GM19397 (cell line): Measurements from ENCODE around the gene NAA25.
"Not testable (repeated sequence)": the region's sequence is repeated elsewhere in the genome, so short reads cannot be mapped to it uniquely, and the experiment has no call there.

Source experiments
- ATAC-seq: cut with Tn5 transposase; IDR thresholded peaks from one replicate; pipeline ENCODE4 v1.9.1; 2021; ENCODE audit warnings: mild to moderate bottlenecking, moderate library complexity; ENCODE audit not compliant: unreplicated experiment

Gene NAA25

DNA sequence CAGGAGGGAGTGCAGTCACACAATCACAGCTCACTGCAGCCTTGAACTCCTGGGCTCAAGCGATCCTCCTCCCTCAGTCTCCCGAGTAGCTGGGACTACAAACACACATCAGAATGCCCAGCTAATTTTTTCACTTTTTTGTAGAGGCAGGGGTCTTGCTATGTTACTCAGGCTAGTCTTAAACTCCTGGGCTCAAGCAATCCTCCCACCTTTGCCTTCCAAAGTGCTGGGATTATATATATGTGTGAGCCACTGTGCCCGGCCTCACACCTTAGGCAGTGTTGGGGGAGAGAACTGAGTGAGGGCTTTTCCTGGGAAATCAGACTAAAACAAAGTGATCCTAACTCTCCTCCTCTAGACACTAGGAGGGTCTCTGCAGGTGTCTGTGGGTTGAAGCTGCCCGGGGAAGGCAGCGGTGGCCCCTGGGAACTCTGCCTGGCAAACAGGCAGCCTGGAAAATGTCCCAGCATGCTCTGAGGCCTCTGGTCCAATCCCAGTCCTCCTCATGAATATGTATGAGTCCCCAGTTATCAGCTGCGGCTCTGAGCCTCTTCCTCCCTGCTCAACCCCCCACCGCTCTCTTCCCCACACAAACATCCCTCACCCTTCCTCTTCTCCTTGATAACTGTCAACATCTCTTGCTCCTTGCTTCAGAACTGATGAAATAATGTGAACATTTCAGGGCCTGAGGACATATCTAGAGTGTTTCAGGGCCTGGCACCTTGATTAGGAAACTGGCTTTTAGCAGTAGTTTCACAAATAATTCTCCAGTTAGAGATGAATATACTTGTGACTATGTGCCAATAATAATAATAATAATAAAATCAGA lies 7.9 kb upstream of the NAA25 start:
- ATAC-seq: no peak

DNA sequence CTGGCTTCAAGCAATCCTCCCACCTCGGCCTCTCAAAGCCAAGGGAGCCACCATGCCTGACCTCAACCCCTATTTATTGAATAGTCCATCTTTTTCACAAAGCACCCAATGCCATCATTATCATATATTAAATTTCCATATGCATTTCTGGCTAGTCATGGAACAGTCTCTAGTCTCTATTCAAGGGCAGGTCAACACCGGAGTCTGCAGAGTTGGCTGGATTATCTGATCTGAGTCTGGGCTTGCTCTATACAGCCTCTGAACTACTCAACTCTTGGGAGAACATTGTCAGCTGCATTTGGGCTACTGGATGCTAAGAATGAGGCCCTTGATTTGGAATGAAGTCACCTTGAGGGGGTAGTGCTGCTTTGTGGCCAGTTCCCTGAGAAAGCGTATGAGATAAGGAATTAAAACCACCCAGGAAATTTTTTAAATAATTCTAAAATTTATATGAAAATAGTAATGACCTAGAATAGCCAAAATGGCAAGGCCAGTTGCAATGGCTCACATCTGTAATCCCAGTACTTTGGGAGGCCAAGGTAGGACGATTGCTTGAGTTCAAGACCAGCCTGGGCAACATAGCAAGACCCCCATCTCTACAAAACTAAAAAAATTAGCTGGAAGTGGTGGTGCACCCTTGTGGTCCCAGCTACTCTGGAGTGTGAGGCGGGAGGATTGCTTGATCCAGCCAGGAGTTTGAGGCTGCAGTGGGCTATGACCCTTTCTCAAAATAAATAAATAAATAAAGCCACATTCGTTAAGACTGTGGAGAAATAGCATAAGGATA lies 6.9 kb upstream of the NAA25 start:
- no peak for ATAC-seq

DNA sequence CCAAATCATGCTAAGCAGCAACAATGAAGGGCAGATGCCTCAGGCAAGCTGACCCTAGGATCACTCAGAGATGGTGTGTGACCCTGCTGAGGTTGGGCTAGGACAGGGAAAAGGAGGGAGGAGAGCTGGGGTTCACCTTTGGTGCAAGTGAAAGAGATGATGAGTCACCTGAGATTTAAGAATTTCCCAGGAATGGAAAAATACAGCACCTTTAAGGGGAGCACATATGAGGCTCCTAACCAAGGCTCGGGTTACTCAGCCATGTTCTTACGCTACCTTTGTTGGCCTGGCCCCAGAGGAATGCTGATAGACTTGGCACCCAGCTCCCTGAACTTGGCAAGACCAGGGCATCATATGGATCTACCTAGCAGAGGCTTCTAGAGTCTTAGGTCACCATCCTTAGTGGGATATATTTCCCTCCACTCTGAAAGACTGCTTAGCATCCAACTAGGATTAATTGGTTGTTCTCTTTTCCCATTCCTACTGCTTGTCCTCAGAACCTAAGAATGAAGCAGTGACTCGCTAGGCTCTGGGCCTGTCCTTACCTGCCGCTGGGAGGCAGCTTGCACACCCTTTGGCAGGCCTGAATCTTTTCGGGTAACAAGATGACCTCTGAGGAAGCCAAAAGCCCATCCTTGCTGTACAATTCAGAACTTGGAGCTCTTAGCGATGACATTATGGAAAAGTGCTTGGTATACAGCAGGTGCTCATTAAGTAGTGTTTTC lies 4.0 kb upstream of the NAA25 start:
- no peak for ATAC-seq

DNA sequence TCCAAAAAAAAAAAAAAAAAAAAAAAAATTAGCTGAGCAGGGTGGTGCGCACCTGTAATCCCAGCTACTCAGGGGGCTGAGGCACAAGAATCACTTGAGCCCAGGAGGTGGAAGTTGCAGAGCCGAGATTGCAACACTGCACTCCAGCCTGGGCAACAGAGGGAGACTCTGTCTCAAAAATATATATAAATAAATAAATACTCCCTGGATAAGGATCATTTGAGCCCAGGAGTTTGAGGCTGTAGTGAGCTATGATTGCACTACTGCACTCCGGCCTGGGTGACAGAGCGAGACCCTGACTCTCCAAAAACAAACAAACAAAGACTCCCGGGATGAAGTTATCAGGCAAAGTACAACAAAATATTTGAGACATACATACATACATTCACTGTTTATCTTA lies 3.3 kb upstream of the NAA25 start:
- ATAC-seq: no peak

DNA sequence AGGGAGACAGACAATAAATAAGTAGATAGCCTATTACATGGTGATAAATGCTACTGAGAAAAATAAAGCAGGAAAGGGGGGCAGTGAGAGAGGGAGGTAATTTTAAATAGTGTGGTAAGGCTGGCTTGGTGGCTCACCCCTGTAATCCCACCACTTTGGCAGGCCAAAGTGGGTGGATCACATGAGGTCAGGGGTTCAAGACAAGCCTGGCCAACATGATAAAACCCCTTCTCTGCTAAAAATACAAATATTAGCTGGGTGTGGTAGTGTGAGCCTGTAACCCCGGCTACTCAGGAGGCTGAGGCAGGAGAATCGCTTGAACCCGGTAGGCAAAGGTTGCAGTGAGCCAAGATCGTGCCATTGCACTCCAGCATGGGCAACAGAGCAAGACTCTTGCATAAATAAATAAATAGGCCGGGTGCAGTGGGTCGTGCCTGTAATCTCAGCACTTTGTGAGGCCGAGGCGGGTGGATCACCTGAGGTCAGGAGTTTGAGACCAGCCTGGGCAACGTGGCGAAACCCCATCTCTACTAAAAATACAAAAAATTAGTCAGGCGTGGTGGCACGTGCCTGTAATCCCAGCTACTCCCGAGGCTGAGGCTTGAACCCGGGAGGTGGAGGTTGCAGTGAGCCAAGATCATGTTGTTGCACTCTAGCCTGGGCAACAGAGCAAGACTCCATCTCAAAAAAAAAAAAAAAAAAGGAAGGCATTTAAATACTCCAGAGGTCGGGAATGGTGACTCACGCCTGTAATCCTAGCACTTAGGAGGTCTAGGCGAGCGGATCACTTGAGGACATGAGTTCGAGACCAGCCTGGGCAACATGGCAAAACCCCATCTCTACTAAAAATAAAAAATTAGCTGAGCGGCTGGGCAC lies 2.4 kb upstream of the NAA25 start:
- ATAC-seq: not testable (repeated sequence)

DNA sequence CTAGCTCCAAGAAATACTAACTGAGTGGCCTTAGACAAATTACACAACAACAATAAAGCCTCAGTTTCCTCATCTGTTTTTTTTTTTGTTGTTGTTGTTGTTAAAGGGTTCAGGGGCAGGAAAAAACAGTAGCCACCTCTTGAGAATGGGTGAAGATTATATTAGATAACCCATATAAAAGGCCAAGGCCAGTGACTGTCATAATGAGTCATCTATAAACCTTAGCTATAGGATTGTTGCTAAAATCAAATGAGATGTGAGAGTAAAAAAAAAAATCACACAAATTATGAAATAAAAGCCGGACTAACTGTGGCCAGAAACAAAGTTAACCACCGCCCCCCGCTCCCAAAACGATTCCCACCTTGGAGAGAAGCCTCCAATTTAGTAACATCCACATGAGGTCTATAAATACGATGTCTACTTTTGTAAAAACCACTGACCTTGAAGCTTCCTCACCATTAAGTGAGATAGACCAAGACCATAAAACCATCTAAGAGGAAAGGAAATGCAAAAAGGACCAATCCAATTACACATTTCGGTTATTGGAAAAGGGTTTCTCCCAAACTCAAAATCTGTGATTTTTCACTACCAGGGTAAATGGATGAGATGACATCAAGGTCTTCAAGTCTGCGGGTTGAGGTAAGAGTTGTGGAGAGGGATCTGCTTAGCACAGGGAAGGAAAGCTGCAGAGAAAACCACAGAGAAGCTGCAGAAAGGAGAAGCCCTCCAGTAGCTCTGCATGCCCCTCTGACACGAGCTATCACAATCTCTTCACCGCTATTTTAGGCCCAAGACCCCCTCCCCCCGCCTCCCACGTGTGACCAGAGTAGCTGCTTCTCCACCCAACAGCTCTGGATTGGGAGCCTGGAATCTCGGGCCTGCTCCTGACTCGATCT lies 1.0 kb downstream of the NAA25 start:
- no peak for ATAC-seq

DNA sequence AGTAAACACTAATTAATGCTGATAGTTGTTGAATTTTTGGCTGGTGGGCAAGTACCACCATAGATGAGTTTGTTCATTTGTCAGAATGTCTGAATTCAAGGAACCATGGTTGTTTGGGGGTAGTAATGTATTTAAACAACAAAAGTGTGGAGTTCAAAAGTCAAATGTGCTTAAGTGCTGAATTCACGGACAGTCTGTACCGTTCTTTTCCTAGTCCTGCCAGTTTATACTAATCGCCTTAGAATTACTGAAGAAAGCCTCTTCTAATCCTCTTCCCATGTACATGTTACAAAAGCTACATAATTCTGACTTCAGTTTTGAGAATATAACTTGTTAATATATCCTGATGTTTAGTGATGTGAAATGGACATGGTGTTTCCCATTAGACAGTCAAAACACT lies 2.7 kb downstream of the NAA25 start:
- ATAC-seq: no peak

DNA sequence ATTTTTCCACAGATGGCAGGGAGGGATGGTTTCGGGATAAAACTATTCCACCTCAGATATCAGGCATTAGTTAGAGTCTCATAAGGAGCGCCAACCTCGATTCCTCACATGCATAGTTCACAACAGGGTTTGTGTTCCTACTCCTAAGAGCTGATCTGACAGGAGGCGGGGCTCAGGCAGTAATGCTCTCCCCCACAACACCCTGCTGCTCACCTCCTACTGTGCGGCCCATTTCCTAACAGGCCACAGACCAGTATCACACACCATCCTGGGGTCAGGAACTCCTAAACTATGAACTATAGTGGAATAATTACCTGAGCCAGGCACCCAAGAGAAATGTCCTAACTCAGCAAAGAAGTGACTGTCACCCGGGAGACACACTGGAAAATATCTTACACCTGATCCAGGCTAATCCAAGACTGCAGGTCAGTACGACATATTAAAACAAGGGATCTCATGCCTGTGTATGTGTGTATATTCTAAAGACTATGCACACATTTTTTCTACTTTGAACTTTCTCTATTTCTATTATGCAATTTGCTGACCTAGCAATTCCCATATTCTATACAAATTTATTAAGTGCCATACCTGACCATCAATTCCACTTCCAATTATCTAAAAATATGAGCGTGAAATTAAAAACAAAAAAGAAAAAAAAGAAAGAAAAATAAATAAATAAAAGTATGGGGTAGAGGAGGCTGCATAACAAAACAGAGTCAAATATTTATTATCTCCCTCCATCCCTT lies 4.7 kb downstream of the NAA25 start:
- no peak for ATAC-seq

DNA sequence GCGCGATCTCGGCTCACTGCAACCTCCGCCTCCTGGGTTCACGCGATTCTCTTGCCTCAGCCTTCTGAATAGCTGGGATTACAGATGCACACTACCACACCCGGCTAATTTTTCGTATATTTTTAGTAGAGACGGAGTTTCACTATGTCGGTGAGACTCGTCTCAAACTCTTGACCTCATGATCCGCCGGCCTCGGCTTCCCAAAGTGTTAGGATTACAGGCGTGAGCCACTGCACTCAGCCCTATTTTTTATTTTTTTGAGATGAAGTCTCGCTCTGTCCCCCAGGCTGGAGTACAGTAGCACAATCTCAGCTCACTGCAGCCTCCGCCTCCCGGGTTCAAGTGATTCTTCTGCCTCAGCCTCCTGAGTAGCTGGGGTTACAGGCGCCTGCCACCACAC lies 5.8 kb downstream of the NAA25 start:
- ATAC-seq: not testable (repeated sequence)

DNA sequence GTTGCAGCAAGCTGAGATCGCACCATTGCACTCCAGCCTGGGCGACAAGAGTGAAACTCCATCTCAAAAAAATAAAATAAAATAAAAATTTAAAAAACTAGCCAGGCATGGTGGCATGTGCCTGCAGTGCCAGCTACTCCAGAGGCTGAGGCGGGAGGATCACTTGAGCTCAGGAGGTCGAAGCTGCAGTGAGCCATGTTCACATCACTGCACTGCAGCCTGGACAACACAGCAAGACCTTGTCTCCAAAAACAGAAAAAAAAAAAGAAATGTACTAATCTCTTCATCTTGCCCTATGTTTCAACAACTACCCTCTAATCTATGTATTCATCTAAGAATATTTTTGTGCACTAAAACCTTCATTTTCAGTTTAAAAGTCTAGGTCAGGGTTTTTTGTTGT lies 6.5 kb downstream of the NAA25 start:
- ATAC-seq: no peak

DNA sequence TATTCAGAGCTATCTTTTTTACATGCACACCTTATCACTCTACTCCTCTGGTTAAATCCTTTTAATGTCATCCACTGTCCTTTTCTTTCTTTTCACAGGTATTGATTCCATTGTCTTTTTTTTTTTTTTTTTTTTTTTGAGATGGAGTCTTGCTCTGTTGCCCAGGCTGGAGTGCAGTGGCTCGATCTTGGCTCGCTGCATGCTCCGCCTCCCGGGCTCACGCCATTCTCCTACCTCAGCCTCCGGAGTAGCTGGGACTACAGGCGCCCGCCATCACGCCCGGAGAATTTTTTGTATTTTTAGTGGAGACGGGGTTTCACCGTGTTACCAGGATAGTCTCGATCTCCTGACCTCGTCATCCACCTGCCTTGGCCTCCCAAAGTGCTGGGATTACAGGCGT lies 8.1 kb downstream of the NAA25 start:
- ATAC-seq: not testable (repeated sequence)

DNA sequence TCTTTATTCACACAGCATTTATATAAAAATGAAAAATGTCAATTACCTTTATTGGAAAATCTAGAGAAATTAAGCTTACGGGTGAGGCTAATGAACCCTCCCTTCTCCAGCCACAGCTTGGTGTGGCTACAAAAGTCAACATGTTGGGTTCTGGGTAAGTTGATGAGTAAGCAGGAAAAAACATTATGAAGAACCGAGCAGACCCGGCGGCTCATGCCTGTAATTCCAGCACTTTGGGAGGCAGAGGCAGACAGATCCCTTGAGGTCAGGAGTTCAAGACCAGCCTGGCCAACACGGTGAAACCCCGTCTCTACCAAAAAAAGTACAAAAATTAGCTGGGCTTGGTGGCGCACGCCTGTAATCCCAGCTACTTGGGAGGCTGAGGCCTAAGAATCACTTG lies 10.9 kb downstream of the NAA25 start:
- ATAC-seq: no peak

DNA sequence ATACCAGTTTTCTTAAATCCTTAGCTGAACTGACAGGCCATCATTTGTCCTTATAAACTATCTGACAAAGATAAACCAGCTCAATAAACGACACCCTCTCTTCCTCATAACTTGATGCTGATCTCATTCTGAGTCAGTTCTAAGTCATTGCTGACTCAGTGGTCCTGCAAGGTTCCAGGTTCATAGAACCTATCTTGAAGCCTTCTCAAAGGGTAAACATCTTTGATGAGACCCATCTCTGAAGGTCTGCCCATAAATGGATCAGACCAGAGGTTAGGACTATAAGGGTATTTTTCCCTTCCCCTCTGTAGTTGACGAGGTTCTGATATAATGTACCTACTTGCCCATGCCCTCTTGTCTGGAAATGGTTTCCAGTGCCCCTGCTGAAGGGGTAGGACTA lies 11.9 kb downstream of the NAA25 start:
- ATAC-seq: no peak

DNA sequence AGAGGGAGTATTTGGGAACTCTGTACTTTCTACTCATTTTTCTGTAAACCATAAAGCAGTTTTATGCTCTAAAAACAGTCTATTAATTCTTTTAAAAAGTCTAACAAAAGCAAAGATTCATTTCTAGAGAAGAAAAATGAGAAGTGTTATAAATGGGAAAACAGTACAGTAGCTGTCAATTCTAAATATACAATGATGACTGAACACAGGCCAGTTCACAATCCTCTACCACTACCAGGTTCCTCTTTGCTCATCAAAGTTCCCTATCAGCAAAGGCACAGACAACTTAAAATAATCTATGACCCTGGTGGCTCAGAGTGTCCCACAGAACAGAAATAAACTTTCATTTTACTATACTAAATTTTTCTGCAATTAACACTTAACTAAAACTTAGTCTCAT lies 12.5 kb downstream of the NAA25 start:
- no peak for ATAC-seq

DNA sequence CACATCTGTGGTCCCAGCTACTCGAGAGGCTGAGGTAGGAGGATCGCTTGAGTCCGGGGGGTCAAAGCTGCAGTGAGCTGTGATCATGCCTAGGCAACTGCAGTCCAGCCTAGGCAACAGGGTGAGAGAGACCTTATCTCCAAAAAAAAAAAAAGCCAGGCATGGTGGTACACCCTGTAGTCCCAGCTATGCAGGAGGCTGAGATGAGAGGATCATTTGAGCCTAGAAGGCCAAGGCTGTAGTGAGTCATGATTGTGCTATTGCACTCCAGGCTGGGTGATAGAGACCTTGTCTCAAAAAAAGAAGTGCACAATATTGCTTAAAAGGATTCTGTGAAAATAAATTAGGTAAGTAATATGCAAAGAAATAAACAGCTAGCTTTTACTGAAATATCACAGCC lies 17.0 kb downstream of the NAA25 start:
- no peak for ATAC-seq

DNA sequence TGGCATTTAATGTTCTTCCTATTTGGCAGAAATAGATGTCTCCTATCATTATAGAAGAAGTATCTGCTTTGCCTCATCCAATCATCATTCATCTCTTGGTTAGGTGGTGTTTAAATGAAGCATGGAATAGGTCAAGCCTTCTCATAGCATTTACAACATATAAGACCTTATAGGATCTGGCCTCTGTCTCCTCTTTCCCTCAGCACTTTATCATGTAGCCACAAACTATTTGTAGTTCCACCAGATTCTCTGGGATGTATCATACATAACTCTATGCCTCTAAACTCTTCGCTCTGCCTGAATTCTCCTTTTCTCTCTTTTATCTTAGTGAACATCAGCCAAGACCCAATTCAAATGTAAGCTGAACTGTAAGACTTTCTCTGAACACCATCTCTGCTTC lies 20.7 kb downstream of the NAA25 start:
- no peak for ATAC-seq

DNA sequence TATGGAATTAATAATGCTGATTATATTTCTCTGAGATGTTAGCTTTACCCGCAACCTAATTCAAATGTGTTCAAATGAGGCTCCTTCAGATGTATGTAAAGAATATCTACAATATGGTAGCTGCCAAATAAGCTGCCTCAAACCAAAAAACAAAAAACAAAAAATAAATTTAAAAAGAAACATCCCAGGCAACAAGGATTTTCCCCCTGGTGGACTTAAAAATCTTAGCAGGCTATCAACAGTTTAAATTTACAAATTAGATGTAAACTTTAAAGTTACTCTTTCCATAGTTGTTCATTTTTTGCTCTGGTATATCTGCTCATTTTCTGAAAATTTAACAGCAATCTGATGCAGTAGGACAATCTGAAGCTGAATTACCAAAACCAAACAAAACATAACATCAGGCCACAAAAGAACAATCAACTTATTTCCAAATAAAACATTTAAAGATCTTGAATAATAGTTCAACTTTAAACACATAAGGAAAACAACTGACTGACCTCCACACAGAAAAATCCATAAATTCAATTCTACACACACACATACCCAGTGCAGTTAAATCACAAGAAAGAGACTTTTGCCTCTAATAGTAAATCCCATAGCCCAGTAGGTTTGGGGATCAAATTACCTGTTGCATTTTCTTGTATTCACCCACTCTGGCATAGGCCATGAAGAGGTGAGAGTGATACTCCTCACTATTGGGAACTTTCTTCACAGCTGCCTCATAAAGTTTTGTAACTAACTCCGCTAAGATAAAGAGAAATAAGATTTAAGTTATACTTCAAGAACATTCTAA lies 21.3 kb downstream of the NAA25 start:
- ATAC-seq: no peak

DNA sequence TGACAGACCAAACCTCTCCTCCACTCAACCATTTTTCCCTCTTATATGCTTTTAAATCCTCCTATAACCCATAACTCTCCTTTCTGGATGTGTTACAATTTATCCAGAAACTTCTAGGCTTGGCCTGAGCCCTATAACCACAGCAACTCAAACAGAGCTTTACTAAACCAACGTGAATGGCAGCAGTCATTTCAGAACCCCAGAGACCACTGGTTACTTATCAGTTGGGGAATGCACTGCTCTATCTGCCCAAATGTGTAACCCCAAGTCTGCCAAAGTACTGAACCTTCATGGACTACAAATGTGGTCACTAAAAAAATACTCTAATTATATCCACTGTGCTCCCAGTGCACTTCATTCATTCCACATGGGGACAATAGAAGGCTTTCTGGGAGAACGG lies 42.0 kb downstream of the NAA25 start:
- no peak for ATAC-seq
